ENCODE data around the gene COQ2. TPM values are rescaled to one million over a fixed set of nuclear protein-coding genes. Genes with fewer than 3 reads are reported as not detected.

The COQ2 gene
- total RNA-seq, 1 donor from 2014 or later: 8.7 TPM

- Mint-ChIP-seq H3K36me3 (ENCODE audit: low read depth, unreplicated experiment) (peaks cover 4% of the 10 kb centered on the region), H3K27me3 (ENCODE audit: low read depth, unreplicated experiment) (no peaks in the 10 kb centered on the region), H3K4me3 (ENCODE audit: unreplicated experiment) (no peak overlapping the region), H3K27ac (ENCODE audit: unreplicated experiment) (no peak overlapping the region), H3K9me3 (ENCODE audit: unreplicated experiment) (peaks cover 9% of the 10 kb centered on the region), H3K4me1 (ENCODE audit: low read depth, unreplicated experiment) (peaks cover 21% of the 10 kb centered on the region)
- H4K20me1 ChIP-seq (ENCODE audit: insufficient read depth, low read length): no peaks in the 10 kb centered on the region
- H3K36me3 ChIP-seq (ENCODE audit: insufficient read depth, low read length): no peaks in the 10 kb centered on the region
- FAIRE-seq (no peak), DNase-seq (ENCODE audit: low read depth) (no peak)
- no peaks in the 10 kb centered on the region for H3K79me2 ChIP-seq (ENCODE audit: insufficient read depth, low read length)
- H3K4me2 ChIP-seq (ENCODE audit: low read length): no peak overlapping the region
- H2AFZ ChIP-seq (ENCODE audit: low read depth, low read length): no peak overlapping the region
- H3K27me3 ChIP-seq (ENCODE audit: insufficient read depth, low read length): no peaks in the 10 kb centered on the region
- no peaks in the 10 kb centered on the region for H3K4me1 ChIP-seq (ENCODE audit: insufficient read depth, low read length)
- TF ChIP-seq CTCF (IDR thresholded peaks at IDR 0.05; ENCODE audit: insufficient read depth, low read depth, low read length) (no peak), EZH2 (IDR thresholded peaks at IDR 0.05; ENCODE audit: insufficient read depth, low read length) (no peak)
- H3K9me3 ChIP-seq (ENCODE audit: insufficient read depth, low read depth, low read length): no peaks in the 10 kb centered on the region
- H3K9ac ChIP-seq (ENCODE audit: low read length): no peak overlapping the region
- no peak overlapping the region for H3K4me3 ChIP-seq (ENCODE audit: insufficient read depth, low read depth, low read length)
- H3K27ac ChIP-seq (ENCODE audit: low read depth, low read length): no peak overlapping the region
Observed at GRCh38 chr4:83247415-83248357, 36.9 kb downstream of the COQ2 start.

- no peak overlapping the region for H3K4me3 ChIP-seq (ENCODE audit: insufficient read depth, low read depth, low read length)
- no peaks in the 10 kb centered on the region for H4K20me1 ChIP-seq (ENCODE audit: insufficient read depth, low read length)
- H3K4me2 ChIP-seq (ENCODE audit: low read length): no peak overlapping the region
- no peaks in the 10 kb centered on the region for H3K4me1 ChIP-seq (ENCODE audit: insufficient read depth, low read length)
- TF ChIP-seq CTCF (IDR thresholded peaks at IDR 0.05; ENCODE audit: insufficient read depth, low read depth, low read length) (no peak), EZH2 (IDR thresholded peaks at IDR 0.05; ENCODE audit: insufficient read depth, low read length) (no peak)
- H3K27ac ChIP-seq (ENCODE audit: low read depth, low read length): no peak overlapping the region
- Mint-ChIP-seq H3K9me3 (ENCODE audit: unreplicated experiment) (peaks cover 9% of the 10 kb centered on the region), H3K27ac (ENCODE audit: unreplicated experiment) (no peak overlapping the region), H3K27me3 (ENCODE audit: low read depth, unreplicated experiment) (no peaks in the 10 kb centered on the region), H3K4me3 (ENCODE audit: unreplicated experiment) (no peak overlapping the region), H3K4me1 (ENCODE audit: low read depth, unreplicated experiment) (no peaks in the 10 kb centered on the region), H3K36me3 (ENCODE audit: low read depth, unreplicated experiment) (peaks cover 2% of the 10 kb centered on the region)
- no peak overlapping the region for H3K9ac ChIP-seq (ENCODE audit: low read length)
- no peak for DNase-seq (ENCODE audit: low read depth)
- FAIRE-seq: no peak
- H2AFZ ChIP-seq (ENCODE audit: low read depth, low read length): no peak overlapping the region
- no peaks in the 10 kb centered on the region for H3K36me3 ChIP-seq (ENCODE audit: insufficient read depth, low read length)
- no peaks in the 10 kb centered on the region for H3K9me3 ChIP-seq (ENCODE audit: insufficient read depth, low read depth, low read length)
- H3K27me3 ChIP-seq (ENCODE audit: insufficient read depth, low read length): no peaks in the 10 kb centered on the region
- no peaks in the 10 kb centered on the region for H3K79me2 ChIP-seq (ENCODE audit: insufficient read depth, low read length)
Observed at GRCh38 chr4:83241132-83241531, 43.5 kb downstream of the COQ2 start.

GRCh38 chr4:83240379-83240875, 44.2 kb downstream of the COQ2 start:
- Histone ChIP-seq H3K9me3 (ENCODE audit: insufficient read depth, low read depth, low read length) (no peaks in the 10 kb centered on the region), H2AFZ (ENCODE audit: low read depth, low read length) (no peak overlapping the region), H3K79me2 (ENCODE audit: insufficient read depth, low read length) (no peaks in the 10 kb centered on the region), H3K27me3 (ENCODE audit: insufficient read depth, low read length) (no peaks in the 10 kb centered on the region), H3K4me3 (ENCODE audit: insufficient read depth, low read depth, low read length) (no peak overlapping the region), H3K4me2 (ENCODE audit: low read length) (no peak overlapping the region), H3K9ac (ENCODE audit: low read length) (no peak overlapping the region), H4K20me1 (ENCODE audit: insufficient read depth, low read length) (no peaks in the 10 kb centered on the region), H3K27ac (ENCODE audit: low read depth, low read length) (no peak overlapping the region), H3K36me3 (ENCODE audit: insufficient read depth, low read length) (no peaks in the 10 kb centered on the region), H3K4me1 (ENCODE audit: insufficient read depth, low read length) (no peaks in the 10 kb centered on the region)
- no peak for FAIRE-seq
- Mint-ChIP-seq H3K9me3 (ENCODE audit: unreplicated experiment) (peaks cover 8% of the 10 kb centered on the region), H3K4me3 (ENCODE audit: unreplicated experiment) (no peak overlapping the region), H3K36me3 (ENCODE audit: low read depth, unreplicated experiment) (peaks cover 2% of the 10 kb centered on the region), H3K27me3 (ENCODE audit: low read depth, unreplicated experiment) (no peaks in the 10 kb centered on the region), H3K4me1 (ENCODE audit: low read depth, unreplicated experiment) (no peaks in the 10 kb centered on the region), H3K27ac (ENCODE audit: unreplicated experiment) (no peak overlapping the region)
- no peak for DNase-seq (ENCODE audit: low read depth)
- TF ChIP-seq CTCF (IDR thresholded peaks at IDR 0.05; ENCODE audit: insufficient read depth, low read depth, low read length): no peak
- no peak for TF ChIP-seq EZH2 (IDR thresholded peaks at IDR 0.05; ENCODE audit: insufficient read depth, low read length)
